A549 (cell line): Measurements from ENCODE around the gene GAPDHS.

Experiments
- JUN ChIP-seq, 2 experiments: fragments of >200 bp; sonication (Bioruptor Twin); formaldehyde crosslinking; IDR thresholded peaks; 2 replicates in 1 of 2; 3 replicates in 1 of 2; pipeline ENCODE4 v1.6.1; 2016 to 2017
- JUNB ChIP-seq: fragments of >200 bp; sonication (Bioruptor Twin); formaldehyde crosslinking; IDR thresholded peaks from 2 replicates; pipeline ENCODE4 v1.6.1; 2016
- MAFK ChIP-seq: fragments of 450-650 bp; IDR thresholded peaks from 2 replicates; pipeline ENCODE4 v1.6.1; 2014; ENCODE audit not compliant: partially characterized antibody
- NPAS2 ChIP-seq: fragments of 250-450 bp; sonication (Bioruptor Pico); IDR thresholded peaks from 2 replicates; pipeline ENCODE4 v1.8.0; 2022; ENCODE audit warnings: mild to moderate bottlenecking, moderate library complexity, borderline replicate concordance
- POLR2A ChIP-seq: IDR thresholded peaks from 2 replicates; pipeline ENCODE4 v1.6.1; 2012; ENCODE audit warnings: mild to moderate bottlenecking, low read length
- SMC3 ChIP-seq: fragments of >200 bp; sonication (Bioruptor Twin); formaldehyde crosslinking; IDR thresholded peaks from 3 replicates; pipeline ENCODE4 v1.6.1; 2018; ENCODE audit warnings: inconsistent platforms
- TF ChIP-seq, protein P1 (sequence below): fragments of >200 bp; sonication (Bioruptor Twin); formaldehyde crosslinking; IDR thresholded peaks from 3 replicates; pipeline ENCODE4 v1.5.1; 2016

DNA sequence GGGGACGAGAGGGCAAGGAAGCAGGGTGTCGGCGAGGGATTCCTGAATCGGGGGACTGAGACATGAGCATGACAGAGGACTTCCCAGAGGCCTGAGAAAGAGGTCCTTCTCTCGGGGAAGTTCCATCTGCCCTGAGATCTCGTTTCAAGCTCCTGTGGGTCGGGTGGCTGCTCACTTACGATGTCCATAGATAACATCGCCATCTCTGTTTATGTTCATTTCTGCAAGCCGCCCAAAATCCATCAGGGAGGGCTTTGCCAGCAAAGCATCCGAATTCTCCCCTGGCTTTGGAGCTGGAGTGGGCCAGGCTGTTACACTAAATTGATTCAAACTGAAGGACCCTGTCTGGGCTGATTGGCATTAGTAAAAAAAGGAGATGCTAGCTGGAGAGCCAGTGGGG, 25.7 kb upstream of the GAPDHS start:
- TF ChIP-seq JUNB (no peak), NPAS2 (no peak), JUN (IDR thresholded peaks at IDR 0.05) (no peak), SMC3 (no peak), POLR2A (no peak), MAFK (no peak)
- TF ChIP-seq, protein P1, sequence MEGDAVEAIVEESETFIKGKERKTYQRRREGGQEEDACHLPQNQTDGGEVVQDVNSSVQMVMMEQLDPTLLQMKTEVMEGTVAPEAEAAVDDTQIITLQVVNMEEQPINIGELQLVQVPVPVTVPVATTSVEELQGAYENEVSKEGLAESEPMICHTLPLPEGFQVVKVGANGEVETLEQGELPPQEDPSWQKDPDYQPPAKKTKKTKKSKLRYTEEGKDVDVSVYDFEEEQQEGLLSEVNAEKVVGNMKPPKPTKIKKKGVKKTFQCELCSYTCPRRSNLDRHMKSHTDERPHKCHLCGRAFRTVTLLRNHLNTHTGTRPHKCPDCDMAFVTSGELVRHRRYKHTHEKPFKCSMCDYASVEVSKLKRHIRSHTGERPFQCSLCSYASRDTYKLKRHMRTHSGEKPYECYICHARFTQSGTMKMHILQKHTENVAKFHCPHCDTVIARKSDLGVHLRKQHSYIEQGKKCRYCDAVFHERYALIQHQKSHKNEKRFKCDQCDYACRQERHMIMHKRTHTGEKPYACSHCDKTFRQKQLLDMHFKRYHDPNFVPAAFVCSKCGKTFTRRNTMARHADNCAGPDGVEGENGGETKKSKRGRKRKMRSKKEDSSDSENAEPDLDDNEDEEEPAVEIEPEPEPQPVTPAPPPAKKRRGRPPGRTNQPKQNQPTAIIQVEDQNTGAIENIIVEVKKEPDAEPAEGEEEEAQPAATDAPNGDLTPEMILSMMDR: no peak
